LNCaP clone FGC (cell line): ENCODE data around the gene SPINT2.

ENCODE experiments used
- DNase-seq: peaks from one replicate; pipeline ENCODE4 v3.0.0-alpha.2; 2011; ENCODE audit warnings: low read depth
- H3K4me3 ChIP-seq: 2 replicates; pipeline ENCODE4 v1.5.1; 2011; ENCODE audit warnings: mild to moderate bottlenecking, low read depth, low read length, control low read depth
- TF ChIP-seq, protein P1 (sequence below): IDR thresholded peaks from 2 replicates; pipeline ENCODE4 v1.5.1; 2012; ENCODE audit warnings: mild to moderate bottlenecking; ENCODE audit not compliant: control insufficient read depth, insufficient read depth; ENCODE audit errors: extremely low read depth

Gene SPINT2

DNA sequence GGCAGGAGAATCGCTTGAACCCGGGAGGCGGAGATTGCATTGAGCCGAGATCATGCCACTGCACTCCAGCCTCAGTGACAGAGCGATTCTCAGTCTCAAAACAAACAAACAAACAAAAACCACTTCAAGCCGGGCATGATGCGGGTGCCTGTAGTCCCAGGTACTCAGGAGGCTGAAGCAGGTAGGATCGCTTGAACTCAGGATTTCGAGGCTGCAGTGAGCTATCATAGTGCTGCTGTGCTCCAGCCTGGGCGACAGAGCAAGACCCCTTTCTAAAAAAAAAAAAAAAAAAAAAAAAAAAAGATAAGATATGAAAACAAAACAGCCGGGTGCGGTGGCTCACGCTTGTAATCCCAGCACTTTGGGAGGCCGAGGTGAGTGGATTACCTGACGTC, 21.1 kb upstream of the SPINT2 start:
- DNase-seq, result no peak
- TF ChIP-seq, protein P1, sequence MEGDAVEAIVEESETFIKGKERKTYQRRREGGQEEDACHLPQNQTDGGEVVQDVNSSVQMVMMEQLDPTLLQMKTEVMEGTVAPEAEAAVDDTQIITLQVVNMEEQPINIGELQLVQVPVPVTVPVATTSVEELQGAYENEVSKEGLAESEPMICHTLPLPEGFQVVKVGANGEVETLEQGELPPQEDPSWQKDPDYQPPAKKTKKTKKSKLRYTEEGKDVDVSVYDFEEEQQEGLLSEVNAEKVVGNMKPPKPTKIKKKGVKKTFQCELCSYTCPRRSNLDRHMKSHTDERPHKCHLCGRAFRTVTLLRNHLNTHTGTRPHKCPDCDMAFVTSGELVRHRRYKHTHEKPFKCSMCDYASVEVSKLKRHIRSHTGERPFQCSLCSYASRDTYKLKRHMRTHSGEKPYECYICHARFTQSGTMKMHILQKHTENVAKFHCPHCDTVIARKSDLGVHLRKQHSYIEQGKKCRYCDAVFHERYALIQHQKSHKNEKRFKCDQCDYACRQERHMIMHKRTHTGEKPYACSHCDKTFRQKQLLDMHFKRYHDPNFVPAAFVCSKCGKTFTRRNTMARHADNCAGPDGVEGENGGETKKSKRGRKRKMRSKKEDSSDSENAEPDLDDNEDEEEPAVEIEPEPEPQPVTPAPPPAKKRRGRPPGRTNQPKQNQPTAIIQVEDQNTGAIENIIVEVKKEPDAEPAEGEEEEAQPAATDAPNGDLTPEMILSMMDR, result no peak
- no peak overlapping the region for H3K4me3 ChIP-seq

DNA sequence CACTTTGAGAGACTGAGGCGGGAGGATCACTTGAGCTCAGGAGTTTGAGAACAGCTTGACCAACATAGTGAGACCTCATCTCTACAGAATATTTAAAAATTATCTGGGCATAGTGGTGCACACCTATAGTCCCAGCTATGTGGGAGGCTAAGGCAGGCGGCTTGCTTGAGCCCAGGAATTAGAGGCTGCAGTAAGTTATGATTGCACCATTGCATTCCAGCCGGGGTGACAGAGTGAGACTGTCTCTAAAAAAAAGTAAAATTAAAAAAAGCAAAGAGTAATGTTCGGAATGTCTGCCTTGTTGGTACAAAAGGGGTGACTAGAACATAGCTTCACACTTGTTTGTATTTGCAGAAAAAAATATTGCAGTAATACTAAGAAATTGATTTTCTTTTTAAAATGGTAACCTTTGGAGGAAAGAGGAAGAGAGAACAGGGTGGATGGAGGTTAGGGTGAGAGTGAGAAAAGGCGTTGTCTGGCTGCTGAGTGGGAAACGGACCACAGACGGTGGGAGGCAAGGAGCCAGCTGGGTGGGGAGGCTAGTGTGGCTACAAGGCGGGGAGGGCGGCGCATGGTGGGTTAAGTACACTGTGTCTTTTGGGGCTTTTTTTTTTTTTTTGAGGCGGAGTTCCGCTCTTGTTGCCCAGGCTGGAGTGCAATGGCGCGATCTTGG, 18.4 kb upstream of the SPINT2 start:
- DNase-seq, result no peak
- H3K4me3 ChIP-seq, result no peak overlapping the region
- TF ChIP-seq, protein P1, result no peak

DNA sequence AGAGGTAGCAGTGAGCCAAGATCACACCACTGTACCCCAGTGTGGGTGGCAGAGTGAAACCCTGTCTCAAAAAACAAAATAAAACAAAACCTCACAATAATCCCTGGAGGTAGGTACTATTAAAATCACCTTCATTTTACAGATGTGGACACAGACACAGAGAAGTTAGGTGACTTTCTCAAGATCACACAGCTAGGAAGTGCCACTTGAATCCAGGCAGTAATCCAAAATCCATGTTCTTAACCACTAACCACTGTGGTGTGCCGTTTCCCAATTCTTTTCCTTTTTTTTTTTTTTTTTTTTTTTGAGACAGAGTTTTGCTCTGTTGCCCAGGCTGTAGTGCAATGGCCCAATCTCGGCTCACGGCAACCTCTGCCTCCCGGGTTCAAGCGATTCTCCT, 17.2 kb upstream of the SPINT2 start:
- no peak for DNase-seq
- no peak overlapping the region for H3K4me3 ChIP-seq
- TF ChIP-seq, protein P1, result no peak

DNA sequence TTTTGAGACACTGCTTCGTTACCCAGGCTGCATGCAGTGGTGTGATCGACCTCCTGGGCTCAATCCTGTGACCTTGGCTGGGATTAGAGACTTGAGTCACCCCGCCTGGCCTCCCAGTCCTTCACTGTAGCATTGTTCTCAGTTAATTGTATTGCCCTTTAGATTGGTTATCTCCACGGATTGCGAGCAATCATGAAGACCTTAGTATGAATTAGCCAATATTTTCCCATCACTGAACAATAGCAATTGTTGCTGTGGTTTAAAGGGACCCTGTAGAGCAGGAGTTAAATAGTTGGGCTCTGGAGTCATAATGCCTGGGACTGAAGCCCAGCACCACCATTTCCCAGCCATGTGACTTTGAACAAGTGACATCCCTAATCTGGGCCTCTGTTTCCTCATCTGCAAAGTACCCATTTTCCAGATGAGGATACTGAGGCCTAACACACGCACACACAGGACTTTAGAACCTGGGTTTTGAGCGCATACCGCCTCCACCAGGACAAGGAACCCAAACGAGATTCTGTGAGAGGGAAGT, 16.6 kb upstream of the SPINT2 start:
- TF ChIP-seq, protein P1, result no peak
- no peak for DNase-seq
- H3K4me3 ChIP-seq, result no peak overlapping the region

DNA sequence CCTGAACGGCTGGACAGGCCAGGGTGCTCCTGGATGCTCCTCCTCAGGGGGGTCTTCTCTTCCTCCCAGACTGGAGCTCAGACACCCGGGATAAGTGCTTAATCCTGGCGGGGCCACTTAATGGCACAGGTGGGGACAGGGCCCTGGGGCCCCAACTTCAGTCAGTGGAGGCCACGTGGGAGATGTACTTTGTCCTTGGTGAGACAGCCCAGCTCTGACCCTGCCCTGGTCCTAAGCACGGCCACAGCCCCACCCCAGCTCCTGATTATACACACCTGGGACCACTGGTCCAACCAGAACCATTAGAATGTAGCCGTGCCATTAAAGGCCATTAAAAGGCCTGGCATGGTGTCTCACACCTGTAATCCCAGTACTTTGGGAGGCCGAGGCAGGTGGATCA, 16.0 kb upstream of the SPINT2 start:
- TF ChIP-seq, protein P1, result no peak
- no peak for DNase-seq
- no peak overlapping the region for H3K4me3 ChIP-seq

DNA sequence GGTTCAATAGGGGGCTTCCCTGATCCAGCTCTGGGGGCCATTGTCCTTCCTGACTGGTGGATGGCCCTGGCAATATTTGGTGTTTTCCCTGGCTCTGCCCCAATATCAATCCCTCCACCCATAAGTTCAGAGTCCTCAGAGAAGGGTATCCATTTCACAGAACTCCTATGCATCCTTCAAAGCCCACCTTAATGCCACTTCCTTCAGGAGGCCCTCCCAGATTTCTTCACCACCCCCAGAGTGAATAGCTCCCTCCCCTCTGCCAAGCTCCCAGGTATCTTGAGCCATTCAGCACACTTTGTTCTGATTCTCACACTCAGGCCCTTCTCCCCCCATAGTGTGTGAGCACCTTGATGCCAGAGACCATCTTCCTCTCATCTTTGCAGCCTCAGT, 13.9 kb upstream of the SPINT2 start:
- no peak overlapping the region for H3K4me3 ChIP-seq
- DNase-seq, result no peak
- TF ChIP-seq, protein P1, result no peak

DNA sequence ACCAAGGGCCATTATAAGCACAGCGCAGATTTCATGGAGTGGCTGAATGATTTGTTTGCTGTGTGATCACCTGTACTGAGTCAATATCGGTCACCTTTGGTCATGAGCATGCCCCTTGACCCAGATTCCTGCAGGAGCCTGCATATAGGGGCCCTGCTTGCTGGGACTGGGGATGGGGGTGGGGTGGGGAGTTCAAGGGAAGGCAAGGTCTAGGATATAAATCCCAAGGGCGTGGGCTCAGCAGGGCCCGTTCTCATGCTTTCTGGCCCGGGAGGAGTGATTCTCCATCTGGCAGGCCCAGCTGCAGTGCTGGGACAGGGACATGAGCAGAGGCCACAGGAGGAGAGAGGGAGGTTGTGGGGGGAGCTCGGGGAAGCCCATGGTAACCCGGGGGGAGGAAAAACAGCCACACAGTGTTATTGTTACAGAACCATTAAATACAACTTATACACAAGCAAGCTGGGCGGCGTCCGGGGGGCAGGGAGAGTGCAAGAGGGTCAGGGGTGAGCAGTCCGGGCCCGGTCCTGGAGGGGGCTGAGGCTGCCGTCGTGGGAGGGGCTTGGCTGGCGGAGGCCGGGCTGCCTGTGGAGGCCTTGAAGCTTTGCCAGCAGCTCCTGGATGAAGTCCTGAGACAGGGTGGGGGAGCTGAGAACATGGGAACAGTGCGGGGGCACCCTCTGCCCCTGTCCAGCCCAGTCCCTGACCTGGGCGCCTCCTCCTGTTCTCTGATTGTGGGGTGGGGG, 13.4 kb upstream of the SPINT2 start:
- TF ChIP-seq, protein P1, result no peak
- H3K4me3 ChIP-seq, result no peak overlapping the region

More for the DNA sequence above, 13.4 kb upstream of the SPINT2 start:
- DNase-seq, result no peak
